Measurements from ENCODE around the gene SERTM1.

SERTM1 gene

DNA sequence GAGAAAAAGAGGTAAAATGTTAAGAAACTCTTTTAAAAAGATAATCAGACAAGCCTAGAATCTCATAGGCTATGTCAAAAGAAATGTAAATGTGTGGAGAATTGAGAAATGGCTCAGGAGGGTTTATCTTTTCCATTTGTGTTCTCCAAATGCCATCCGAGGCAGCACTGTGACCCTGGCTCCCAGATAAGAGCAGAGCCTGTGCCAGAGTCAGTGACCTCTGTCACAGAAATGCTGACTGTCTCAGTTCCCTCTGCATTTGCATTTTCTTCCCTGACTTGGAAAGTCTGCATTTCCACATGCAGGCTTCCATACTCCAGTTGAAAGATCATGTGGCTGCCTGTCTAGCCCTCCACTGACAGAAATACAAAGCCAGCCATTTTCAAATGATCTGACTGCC, 42.0 kb downstream of the SERTM1 start:
- H3K9me2 ChIP-seq (ENCODE audit: low read depth, low read length): no peaks in the 10 kb centered on the region
- H3K4me3 ChIP-seq (ENCODE audit: low read depth, low read length, poor library complexity, severe bottlenecking): no peak overlapping the region
- no peaks in the 10 kb centered on the region for H3K27me3 ChIP-seq (ENCODE audit: insufficient read depth, low read length)
- no peak overlapping the region for H3K4me2 ChIP-seq (ENCODE audit: low read length)
- H3K79me2 ChIP-seq (ENCODE audit: insufficient read depth, low read length): no peaks in the 10 kb centered on the region
- H3K4me1 ChIP-seq (ENCODE audit: insufficient read depth, low read length, severe bottlenecking): no peaks in the 10 kb centered on the region
- H3K9me3 ChIP-seq (ENCODE audit: low read length): no peaks in the 10 kb centered on the region
- H4K20me1 ChIP-seq (ENCODE audit: insufficient read depth, low read length): no peaks in the 10 kb centered on the region
- no peak for TF ChIP-seq EZH2 (IDR thresholded peaks at IDR 0.05; ENCODE audit: borderline replicate concordance, low read length)
- TF ChIP-seq, protein P1, sequence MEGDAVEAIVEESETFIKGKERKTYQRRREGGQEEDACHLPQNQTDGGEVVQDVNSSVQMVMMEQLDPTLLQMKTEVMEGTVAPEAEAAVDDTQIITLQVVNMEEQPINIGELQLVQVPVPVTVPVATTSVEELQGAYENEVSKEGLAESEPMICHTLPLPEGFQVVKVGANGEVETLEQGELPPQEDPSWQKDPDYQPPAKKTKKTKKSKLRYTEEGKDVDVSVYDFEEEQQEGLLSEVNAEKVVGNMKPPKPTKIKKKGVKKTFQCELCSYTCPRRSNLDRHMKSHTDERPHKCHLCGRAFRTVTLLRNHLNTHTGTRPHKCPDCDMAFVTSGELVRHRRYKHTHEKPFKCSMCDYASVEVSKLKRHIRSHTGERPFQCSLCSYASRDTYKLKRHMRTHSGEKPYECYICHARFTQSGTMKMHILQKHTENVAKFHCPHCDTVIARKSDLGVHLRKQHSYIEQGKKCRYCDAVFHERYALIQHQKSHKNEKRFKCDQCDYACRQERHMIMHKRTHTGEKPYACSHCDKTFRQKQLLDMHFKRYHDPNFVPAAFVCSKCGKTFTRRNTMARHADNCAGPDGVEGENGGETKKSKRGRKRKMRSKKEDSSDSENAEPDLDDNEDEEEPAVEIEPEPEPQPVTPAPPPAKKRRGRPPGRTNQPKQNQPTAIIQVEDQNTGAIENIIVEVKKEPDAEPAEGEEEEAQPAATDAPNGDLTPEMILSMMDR (IDR thresholded peaks at IDR 0.05; ENCODE audit: low read length): no peak
- H3F3A ChIP-seq (ENCODE audit: insufficient read depth, low read length): no peaks in the 10 kb centered on the region
- no peaks in the 10 kb centered on the region for H3K36me3 ChIP-seq (ENCODE audit: insufficient read depth, low read length)
- no peak overlapping the region for H3K9ac ChIP-seq (ENCODE audit: low read length)
- H3K27ac ChIP-seq (ENCODE audit: low read depth, low read length, poor library complexity, severe bottlenecking): no peak overlapping the region
- H2AFZ ChIP-seq (ENCODE audit: low read length): no peak overlapping the region

DNA sequence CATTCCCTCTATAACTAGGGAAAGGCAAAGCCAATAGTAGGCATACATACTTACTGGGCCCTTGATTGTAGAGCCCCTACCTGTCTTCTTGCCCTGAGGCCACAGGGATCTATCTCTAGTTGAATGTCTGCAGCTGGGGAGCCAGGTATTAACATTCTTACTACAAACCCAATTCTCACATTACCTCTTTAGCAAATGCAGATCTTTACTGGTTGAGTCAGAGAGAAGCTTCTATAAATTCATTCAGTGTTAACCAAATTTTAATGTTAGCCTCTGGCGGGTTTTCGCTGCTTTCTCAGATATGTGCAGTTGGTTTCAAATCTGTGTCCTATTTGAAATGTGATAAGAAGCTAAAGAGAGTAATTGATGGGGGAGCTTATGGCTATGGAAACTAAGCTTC, 43.2 kb downstream of the SERTM1 start:
- H3K4me2 ChIP-seq (ENCODE audit: low read length): no peak overlapping the region
- H3K4me3 ChIP-seq (ENCODE audit: low read depth, low read length, poor library complexity, severe bottlenecking): no peak overlapping the region
- no peaks in the 10 kb centered on the region for H3K27me3 ChIP-seq (ENCODE audit: insufficient read depth, low read length)
- H3K9me2 ChIP-seq (ENCODE audit: low read depth, low read length): no peaks in the 10 kb centered on the region
- H3K9me3 ChIP-seq (ENCODE audit: low read length): no peaks in the 10 kb centered on the region
- no peak overlapping the region for H2AFZ ChIP-seq (ENCODE audit: low read length)
- H3K79me2 ChIP-seq (ENCODE audit: insufficient read depth, low read length): no peaks in the 10 kb centered on the region
- H3K36me3 ChIP-seq (ENCODE audit: insufficient read depth, low read length): no peaks in the 10 kb centered on the region
- H3K27ac ChIP-seq (ENCODE audit: low read depth, low read length, poor library complexity, severe bottlenecking): no peak overlapping the region
- H4K20me1 ChIP-seq (ENCODE audit: insufficient read depth, low read length): no peaks in the 10 kb centered on the region
- no peaks in the 10 kb centered on the region for H3F3A ChIP-seq (ENCODE audit: insufficient read depth, low read length)
- H3K9ac ChIP-seq (ENCODE audit: low read length): no peak overlapping the region
- TF ChIP-seq, protein P1 (IDR thresholded peaks at IDR 0.05; ENCODE audit: low read length): no peak
- TF ChIP-seq EZH2 (IDR thresholded peaks at IDR 0.05; ENCODE audit: borderline replicate concordance, low read length): no peak
- H3K4me1 ChIP-seq (ENCODE audit: insufficient read depth, low read length, severe bottlenecking): no peaks in the 10 kb centered on the region

DNA sequence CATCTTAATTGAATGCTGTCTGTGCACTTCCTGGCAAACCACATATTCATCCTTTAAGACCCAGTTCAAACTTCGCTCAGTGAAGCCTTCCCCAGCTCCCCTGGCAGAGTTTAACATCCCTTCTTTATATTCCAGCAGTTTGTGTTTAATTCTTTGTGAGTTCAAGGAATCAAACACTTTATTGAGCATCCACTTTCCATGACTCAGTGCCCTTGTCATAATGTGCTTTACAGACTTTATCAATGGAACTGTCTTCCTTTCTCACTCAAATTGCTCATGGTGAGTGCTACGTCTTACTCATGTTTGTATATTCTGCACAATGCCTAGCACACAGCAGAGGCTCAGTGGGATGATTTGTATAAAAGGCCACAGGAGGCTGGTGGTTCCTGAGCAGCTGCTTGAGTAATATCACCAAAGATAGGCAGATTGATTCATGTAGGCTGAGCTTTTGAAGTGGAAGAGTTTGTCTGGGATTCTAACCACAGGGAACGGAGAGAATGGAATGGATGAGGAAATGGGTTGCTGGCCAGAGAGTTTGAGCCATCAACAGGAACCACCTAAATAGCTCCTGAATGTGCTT, 44.2 kb downstream of the SERTM1 start:
- no peak overlapping the region for H3K27ac ChIP-seq (ENCODE audit: low read depth, low read length, poor library complexity, severe bottlenecking)

More for the DNA sequence above, 44.2 kb downstream of the SERTM1 start:
- Histone ChIP-seq H2AFZ (ENCODE audit: low read length) (no peak overlapping the region), H3K9me2 (ENCODE audit: low read depth, low read length) (no peaks in the 10 kb centered on the region), H3K36me3 (ENCODE audit: insufficient read depth, low read length) (no peaks in the 10 kb centered on the region), H3K4me1 (ENCODE audit: insufficient read depth, low read length, severe bottlenecking) (no peaks in the 10 kb centered on the region), H3K27me3 (ENCODE audit: insufficient read depth, low read length) (no peaks in the 10 kb centered on the region), H4K20me1 (ENCODE audit: insufficient read depth, low read length) (no peaks in the 10 kb centered on the region), H3K9me3 (ENCODE audit: low read length) (no peaks in the 10 kb centered on the region), H3F3A (ENCODE audit: insufficient read depth, low read length) (no peaks in the 10 kb centered on the region), H3K79me2 (ENCODE audit: insufficient read depth, low read length) (no peaks in the 10 kb centered on the region), H3K9ac (ENCODE audit: low read length) (no peak overlapping the region), H3K4me2 (ENCODE audit: low read length) (no peak overlapping the region), H3K4me3 (ENCODE audit: low read depth, low read length, poor library complexity, severe bottlenecking) (no peak overlapping the region)
- TF ChIP-seq, protein P1 (IDR thresholded peaks at IDR 0.05; ENCODE audit: low read length): no peak
- TF ChIP-seq EZH2 (IDR thresholded peaks at IDR 0.05; ENCODE audit: borderline replicate concordance, low read length): no peak

Measured in OCI-LY1 (cell line).